CD4-positive, alpha-beta T cell treated with Interleukin-15 for 4 hours (primary cell): ENCODE results near the gene HCAR2.
A peak's percentile ranks its signal among the peaks of the same experiment; 100 is the strongest.
"Not testable (repeated sequence)": the region's sequence is repeated elsewhere in the genome, so short reads cannot be mapped to it uniquely, and the experiment has no call there.

Experiments used
- DNase-seq: peaks from one replicate; pipeline ENCODE4 v3.0.0-alpha.2; 2020; ENCODE audit warnings: low spot score

Gene HCAR2

DNA sequence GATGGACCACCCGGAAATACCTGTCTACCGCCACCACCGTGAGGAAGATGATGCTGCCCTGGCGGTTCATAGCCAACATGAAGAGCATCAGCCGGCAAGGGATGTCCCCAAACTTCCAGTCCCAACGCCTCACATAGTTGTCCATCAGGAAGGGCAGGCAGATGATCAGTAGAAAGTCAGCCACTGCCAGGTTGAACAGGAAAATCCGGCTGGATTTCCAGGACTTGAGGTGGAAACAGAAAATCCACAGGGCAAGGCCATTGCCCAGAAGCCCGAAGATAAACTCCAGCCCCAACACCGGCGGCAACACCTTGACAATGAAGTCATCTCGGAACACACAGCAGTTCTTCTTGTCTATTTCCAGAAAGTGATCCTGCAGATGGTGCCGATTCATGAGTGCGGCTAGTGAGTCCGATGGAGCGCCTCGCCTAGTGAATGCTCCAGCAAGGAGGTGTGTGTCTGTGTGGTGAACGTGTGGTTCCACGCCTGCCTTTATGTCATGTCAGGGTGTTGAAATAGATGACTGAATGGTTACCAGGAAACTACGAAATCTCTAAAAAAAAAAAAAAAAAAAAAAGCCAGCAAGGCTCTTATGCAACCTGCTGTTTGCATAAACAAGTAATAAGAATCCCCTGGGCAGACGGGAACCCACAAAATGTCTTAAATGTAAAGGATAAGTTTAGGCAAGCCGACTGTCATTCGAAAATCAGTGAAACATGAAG lies at the start of gene HCAR2:
Gene HCAR2 (minus strand): TSS at position 468 of the 722 bp plus-strand sequence. CDS start 74 bp downstream, at position 394.
- DNase-seq = not testable (repeated sequence)

DNA sequence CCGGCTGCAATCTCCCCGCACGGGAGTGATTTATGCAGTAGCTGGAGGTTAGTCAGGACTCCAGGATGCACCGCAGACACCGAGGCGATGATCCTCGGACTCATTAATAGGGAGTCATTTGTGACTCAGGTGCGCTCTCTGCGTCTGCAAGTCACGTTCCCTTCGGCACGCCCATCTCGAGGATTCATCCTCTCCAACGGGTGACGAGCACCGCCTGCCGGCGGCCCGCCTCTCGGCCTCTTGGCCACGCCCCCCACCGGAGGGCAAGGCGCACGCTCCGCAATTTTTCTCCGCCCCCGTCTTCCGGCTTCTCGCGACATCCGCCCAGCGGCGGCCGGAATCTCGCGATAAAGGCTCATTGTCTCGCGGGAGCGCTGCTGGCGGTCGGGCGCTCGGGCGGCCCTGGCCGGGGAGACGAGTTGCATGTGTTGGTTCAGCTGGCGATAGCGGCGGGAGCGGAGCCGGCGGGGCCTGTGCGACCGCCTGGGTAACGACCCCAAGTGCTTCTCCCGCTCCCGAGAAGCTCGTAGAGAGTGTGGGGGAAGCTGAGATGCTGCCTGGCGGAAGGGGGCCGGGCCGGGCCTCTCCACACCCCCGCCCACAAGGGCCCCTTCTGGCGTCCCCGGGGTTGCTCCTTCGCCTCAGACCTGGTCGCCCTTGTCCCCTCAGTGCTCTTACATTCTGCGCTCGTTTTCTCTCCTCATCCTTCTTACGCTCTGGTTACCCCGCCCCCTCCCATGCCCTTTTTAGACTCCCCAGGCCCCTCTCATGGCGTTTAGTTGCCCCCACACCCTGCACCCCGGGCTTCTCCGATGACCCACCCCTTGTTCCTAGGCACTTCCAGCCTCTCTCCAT lies 49.5 kb upstream of the HCAR2 start, which contains the start of gene DENR:
Gene DENR (plus strand): TSS at position 361 of the 855 bp plus-strand sequence. CDS start 878 bp downstream, outside the sequence.
- DNase-seq = peak; percentile 99

DNA sequence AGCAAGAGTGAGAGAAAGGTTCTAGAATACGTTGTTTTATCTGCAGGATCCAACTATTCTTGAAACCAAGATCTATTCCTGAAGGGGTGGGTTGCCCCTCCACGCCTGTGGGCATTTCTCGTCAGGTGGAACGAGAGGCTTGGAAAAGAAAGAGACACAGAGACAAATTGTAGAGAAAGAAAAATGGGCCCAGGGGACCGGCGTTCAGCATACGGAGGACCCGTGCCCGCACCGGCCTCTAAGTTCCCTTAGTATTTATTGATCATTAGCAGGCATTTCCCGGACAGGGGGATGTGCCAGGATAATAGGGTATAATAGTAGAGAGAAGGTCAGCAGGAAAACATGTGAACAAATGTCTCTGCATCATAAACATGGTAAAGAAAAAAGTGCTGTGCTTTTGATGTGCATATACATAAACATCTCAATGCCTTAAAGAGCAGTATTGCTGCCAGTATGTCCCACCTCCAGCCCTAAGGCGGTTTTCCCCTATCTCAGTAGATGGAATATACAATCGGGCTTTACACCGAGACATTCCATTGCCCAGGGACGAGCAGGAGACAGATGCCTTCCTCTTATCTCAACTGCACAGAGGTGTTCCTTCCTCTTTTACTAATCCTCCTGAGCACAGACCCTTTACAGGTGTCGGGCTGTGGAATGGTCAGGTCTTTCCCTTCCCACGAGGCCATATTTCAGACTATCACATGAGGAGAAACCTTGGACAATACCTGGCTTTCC lies 47.8 kb upstream of the HCAR2 start:
- not testable (repeated sequence) for DNase-seq

DNA sequence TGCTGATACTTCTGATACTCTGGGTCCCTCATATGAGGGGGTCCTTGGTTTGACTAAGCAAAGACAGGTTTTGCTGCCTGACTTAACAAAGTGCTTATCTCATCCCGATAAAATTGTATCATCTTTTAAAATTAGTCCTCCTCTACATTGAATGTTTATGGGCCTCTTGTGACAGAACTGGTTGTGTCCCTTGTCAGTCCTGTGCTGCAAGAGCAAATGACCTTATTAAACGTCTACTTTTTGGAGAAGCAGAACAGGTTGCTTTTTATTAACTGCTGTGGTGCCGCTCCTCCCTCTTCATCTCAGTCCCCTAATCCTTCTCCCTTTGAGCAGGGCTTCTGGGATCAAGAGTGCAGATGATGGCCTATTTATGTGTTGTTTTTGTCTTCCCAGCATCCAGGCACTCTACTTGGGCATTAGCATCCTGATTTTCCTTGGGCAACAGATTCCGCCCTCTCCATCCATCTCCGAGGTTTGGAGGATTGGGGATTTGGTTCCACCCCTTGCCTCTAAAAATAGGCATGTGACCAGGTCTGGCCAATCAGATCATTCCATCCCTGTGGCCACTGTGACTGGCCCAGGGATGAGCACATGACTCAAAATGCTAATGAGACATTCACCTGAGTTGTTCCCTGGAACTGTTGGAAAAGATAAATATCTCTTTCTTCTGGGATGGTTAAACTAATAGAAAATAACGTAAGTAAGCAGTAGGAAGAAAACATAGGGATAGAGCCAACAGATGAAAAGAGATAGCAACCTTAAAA lies 46.6 kb upstream of the HCAR2 start:
- no peak for DNase-seq

DNA sequence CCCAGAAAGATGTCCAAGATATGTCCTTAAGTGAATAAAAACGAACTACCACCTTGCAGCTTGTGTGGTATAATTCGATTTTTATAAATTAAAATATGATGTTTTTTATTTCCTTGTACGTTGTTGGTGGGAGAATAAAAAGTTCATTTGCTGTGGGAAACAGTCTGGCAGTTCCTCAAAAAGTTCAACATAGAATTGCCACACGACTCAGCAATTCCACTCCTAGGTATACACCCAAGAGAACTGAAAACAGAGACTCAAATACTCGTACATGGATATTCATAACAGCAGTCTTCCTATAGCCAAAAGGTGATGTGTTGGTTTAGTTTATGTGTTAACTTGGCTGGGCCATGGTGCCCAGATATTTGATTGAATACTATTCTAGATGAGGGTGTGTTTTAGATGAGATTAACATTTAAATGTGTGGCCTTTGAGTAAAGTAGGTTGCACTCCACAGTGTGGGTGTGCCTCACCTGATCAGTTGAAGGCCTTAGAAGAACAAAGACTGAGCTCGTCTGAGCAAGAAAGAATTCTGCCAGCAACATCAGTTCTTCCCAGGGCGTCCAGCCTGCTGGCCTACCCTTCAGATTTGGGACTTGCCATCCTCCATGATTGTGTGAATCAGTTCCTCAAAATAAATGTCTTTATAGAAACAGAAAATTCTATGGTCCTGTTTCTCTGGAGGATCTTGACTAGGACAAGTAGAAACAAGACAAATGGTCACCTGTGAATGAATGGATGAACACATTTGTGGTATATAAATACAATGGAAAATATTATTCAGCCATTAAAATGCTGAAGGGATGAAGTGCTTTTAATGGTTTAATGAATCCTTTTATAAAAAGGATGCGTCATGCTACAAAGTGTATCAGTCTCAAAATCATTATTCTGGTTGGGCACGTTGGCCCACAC lies 44.3 kb upstream of the HCAR2 start:
- DNase-seq = no peak

DNA sequence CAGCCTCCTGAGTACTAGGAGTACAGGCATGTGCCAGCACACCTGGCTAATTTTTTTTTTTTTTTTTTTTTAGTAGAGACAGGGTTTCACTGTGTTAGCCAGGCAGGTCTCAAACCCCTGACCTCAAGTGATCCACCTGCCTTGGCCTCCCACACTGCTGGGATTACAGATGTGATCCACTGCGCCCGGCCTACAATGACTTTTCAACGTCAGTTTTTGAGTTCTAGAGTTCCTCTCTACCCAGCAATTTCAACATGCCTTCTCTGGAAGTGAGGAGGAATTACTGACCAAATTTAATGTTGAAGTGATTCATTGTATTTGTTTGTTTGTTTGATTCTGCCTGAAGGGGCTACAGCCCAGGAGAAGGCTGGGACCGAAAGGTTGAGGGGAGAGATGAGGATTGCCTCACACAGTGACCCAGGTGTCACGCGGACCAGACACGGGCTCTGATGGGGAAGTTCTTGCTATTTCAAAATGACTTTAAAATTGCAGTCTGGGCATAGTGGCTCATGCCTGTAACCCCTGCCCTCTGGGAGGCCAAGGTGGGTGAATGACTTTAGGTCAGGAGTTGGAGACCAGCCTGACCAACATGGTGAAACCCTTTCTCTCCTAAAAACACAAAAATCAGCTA lies 40.9 kb upstream of the HCAR2 start:
- no peak for DNase-seq

DNA sequence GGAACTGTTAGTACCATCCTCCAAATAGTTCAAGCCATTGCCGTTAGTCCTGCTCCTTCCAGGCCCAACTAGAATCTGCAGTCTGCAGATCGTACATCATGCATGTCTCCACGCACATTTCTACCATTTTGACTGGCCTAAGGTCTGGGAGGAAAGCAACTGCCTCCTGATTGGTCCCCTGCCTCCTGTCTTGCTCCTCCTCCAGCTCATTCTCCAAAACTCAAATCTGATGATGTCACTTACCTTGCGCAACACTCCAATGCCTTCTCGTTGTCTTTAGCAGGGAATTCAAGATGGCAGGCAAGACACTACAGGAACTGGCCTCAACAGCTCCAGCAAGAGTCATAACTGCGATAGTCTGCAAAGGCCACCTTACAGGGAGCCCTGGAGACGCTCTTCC lies 37.2 kb upstream of the HCAR2 start:
- no peak for DNase-seq

DNA sequence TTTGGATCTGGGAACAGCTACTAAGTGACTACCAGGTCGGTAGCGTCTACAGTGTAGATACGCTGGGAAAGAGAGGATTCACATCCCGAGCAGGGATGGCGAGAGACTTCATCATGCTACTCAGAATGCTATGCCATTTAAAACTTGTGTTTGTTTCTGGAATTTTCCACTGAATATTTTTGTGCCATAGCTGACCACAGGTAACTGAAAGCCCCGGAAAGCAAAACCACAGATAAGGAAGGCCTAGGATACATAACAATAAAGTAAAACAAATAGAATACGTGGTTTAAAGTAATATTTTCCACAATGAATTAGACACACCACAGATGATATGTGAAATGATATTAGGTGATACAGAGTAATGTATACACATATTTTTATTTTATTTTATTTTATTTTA lies 35.4 kb upstream of the HCAR2 start:
- DNase-seq = no peak

DNA sequence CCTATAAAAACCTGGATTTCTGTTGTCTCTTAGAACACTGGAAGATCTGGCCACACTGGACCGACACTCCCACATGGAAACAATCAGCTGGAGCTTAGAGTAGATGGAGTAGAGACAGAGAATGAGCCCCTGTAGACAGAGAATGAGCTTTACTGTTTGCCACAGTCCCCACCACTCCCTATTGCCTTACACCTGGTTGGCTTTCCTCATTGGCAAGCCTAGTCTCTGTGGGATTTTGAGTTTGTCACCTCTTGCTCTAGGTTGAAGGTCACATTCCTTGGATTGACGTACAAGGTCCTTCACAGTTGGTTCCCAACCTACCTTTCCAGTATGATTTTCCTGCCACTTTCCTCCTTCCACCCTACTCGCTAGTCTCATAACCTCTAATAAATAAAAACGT lies 29.5 kb upstream of the HCAR2 start:
- DNase-seq = no peak

DNA sequence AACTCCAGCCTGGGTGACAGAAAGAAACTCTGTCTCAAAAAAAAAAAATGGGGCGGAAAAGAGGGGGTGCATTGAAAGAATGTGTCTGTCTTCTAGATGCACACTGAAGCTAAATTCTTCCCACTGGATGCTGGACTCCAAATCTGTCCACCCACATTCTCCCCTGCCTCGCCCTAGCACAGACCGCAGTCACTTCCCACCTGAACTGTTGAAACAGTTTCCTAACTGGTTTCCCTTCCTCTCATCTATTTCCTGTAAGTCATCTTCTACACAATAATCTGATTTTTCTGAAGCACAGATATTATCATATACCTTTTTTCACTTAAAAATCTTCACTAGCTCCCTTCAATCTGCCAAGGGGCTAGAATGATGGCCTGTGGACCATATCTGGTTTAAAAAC lies 29.0 kb upstream of the HCAR2 start:
- no peak for DNase-seq

DNA sequence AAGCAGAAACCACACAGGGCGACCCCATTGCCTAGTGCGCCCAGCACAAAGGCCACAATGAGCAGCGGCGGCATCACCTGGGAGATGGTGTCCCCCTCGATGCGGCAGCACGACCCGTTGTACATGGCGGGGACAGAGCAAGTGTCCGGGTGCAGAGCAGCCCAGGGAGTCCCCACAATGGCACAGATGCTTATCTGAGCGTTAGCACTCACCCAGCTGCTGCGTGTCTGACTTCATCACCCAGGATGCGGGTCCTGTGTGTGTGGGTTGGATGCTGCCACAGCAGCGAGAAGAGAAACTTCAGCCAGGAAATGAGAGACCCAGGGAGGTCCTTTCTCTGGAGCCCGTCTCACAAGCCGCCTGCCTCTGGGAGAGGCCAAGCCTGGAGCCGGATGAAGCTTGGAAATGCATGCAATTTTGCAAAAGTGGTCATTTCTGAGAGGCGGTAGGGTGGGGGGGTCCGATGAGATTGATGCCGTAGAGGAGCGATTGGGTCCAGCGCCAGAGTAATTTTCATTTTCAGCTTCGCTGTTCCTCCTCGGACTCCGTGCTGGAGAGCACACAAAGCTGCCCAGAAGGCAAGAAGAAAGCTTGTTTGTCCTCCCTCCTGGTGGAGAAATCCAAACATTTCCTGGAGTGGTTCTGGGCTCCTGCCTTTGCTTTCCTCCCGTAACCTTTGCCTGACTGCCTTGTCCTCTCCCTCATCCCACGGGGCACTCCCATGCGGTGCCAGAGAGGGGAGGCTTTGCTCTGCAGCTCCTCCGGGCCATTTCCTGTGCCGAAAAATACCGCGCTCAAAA lies 27.3 kb upstream of the HCAR2 start, which contains the start of gene HCAR1:
Gene HCAR1 (minus strand): TSS at position 630 of the 800 bp plus-strand sequence. CDS start 505 bp downstream, at position 125.
- peak; percentile 17 for DNase-seq

DNA sequence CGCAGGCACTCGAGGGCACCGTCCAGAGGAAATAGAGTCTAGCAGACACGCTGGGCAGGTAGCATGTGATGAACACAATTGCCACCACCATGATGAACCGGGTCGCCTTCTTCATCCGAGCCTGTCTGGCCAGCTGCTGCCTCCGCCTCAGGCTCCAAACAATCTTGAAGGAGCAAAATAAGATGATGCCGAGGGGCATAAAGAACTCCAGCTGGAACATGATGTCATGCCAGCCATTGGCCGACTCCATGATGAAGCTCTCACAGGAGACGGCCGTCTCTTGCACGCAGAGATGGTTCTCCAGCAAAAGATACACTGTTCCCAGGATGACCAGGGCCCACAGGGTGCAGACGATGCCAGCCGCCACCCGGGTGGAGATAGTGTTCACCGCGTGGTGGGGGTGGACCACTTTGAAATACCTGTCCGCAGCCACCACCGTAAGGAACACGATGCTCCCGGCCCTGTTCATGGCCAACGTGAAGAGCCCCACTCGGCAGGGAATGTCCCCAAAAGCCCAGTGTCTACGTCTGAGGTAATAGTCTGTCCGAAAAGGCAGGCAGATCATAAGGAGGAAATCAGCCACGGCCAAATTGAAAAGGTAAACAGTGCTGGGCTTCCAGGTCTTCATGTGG lies 26.5 kb upstream of the HCAR2 start:
- no peak for DNase-seq

DNA sequence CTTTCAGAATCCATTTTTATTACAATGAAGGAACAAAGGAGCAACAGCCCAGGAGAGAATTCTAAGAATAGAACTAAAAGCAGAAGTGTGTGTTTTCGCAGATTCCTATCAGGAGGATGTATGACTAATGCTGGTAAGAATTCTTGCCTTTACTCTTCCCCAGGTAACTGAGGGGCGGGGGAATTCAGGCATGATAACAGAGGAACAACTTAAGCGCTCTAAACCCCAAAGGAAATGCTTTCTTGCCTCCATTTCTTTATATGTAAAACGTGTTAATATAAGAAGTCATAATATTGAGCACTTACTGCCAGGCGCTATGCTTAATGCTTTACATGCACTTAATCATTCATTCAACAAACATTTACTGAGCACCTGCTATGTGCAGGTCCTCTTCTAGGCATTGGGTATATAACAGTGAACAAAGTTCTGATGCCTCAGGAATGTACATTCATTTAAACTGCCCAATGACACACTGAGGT lies 23.0 kb upstream of the HCAR2 start:
- peak; percentile 42 for DNase-seq

DNA sequence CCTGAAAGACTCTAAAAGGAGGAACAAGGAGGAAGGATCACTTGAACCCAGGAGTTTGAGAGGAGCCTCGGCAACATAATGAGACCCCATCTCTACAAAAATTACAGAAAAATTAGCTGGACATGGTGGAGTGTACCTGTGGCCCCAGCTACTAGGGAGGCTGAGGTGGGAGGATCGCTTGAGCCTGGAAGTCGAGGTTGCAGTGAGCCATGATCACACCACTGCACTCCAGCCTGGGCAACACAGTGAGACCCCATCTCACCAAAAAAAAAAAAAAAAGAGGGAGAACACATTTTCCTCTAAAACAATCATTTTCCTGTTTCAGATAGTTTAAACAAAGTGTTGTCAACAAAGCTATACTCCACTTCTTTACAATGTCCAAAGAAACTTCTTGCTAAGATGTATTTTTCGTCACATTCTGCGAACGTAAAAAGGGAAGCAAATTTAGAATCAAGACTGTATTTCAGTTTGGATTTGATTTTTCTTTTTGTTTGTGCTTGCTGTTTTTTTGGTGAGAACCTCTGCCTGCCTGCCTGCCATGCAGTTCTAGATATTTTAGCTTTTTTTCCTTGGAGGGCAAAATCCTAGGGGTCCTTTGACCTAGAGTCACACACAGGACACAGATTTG lies 22.4 kb upstream of the HCAR2 start:
- DNase-seq = no peak

DNA sequence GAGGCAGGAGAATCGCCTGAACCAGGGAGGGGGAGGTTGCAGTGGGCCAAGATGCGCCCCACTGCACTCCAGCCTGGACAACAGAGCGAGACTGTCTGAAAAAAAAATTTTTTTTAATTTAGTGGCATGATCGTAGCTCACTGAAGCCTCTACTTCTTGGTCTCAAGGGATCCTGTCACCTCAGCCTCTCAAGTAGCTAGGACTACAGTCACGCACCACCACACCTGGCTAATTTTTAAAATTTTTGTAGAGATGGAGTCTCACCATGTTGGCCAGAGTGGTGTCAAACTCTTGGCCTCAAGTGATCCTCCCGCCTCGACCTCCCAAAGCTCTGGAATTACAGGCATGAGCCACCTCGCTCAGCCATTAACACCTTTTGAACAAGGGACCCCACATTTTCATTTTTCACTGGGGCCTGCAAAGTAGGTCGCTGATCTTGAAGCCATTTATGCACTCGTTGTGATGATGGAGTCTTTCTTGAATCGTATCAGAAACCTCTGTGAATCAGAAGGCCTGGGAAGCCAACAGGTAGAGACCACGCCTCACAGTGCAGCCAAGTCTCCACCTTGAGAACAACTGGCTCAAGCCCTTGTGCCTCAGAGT lies 21.6 kb upstream of the HCAR2 start:
- no peak for DNase-seq

DNA sequence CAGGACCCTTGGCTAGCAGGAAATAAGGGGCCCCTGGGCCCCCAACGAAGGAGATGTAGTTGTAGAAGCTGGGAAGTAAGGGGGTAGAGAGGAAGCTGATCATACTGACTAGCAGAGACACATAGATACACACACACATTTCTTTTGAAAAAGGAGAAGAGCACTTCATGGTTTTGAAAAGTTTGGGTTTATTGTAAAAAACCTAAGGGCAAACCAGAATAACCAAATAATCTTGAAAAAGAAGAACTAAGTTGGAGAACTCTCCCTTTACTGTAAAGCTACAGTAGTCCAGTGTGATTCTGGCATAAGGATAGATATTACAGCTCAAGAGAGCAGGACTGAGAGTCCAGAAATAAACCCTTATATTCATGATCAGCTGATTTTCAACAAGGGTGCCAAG lies 19.2 kb upstream of the HCAR2 start:
- DNase-seq = no peak

DNA sequence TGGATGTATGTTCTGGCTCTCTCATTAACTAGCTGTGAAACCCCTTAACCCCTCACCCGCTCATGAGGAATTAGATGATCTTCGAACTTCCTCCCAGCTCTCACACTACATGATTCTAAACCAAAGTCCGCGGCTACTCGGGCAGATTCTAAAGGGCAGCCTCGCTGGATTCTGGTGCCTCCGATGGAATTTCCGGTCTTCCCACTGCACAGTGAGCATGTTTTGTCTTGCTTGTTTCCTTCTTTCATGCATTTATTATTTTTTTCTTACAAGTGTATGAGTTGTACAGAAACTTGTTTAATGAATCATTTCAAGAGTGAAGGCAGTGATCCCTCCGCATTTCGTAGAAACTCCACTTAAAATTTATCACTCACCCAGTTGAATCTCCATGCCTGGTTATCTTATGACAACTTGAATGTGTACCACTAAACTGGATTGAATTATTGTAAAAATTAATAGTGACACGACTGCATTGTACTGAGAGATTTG lies 17.9 kb upstream of the HCAR2 start:
- no peak for DNase-seq
